K562 (cell line): ENCODE measurements around the gene ASB10. TPM values are rescaled to one million over a fixed set of nuclear protein-coding genes. Genes with fewer than 3 reads are reported as not detected.
A peak's percentile ranks its signal among the peaks of the same experiment; 100 is the strongest.

Experiments used
- BRD9 ChIP-seq: fragments of 450-650 bp; IDR thresholded peaks from 2 replicates; pipeline ENCODE4 v1.6.1; 2018; ENCODE audit warnings: low read depth; ENCODE audit not compliant: partially characterized antibody
- CSDE1 ChIP-seq, 2 experiments: fragments of 450-650 bp; IDR thresholded peaks; 2 replicates each; pipeline ENCODE4 v1.6.1; 2016; ENCODE audit warnings: mild to moderate bottlenecking in 1 of 2
- E2F3 ChIP-seq: fragments of 250-450 bp; sonication (Bioruptor Pico); IDR thresholded peaks from 2 replicates; pipeline ENCODE4 v1.4.0; 2020; ENCODE audit warnings: mild to moderate bottlenecking
- HNRNPH1 ChIP-seq: fragments of 200-400 bp; formaldehyde crosslinking; optimal IDR thresholded peaks from 2 replicates; pipeline ENCODE3; 2017; ENCODE audit warnings: low read depth, mild to moderate bottlenecking, low read length, moderate library complexity
- JUN ChIP-seq, 2 experiments: sonication (generic) in 1 of 2; formaldehyde crosslinking in 1 of 2; IDR thresholded peaks; 2 replicates each; pipeline versions ENCODE4 v1.6.1 to v1.8.0; 2012 to 2022; ENCODE audit warnings: borderline replicate concordance in 2 of 2, mild to moderate bottlenecking in 2 of 2, improper control_type of control experiment in 1 of 2, low read depth in 1 of 2, low read length in 1 of 2, missing genetic modification reagents in 1 of 2
- KAT8 ChIP-seq: fragments of 450-650 bp; IDR thresholded peaks from 2 replicates; pipeline ENCODE4 v1.6.1; 2016; ENCODE audit warnings: low read depth, mild to moderate bottlenecking
- KDM4B ChIP-seq, 2 experiments: fragments of 450-650 bp in 1 of 2; sonication (generic) in 1 of 2; IDR thresholded peaks; 2 replicates each; pipeline ENCODE4 v1.6.1; 2016 to 2017; ENCODE audit warnings: borderline replicate concordance in 2 of 2, antibody characterized with exemption in 1 of 2, low read depth in 1 of 2, mild to moderate bottlenecking in 1 of 2
- NCOA6 ChIP-seq: fragments of 450-650 bp; IDR thresholded peaks from 2 replicates; pipeline ENCODE4 v1.6.1; 2017; ENCODE audit warnings: mild to moderate bottlenecking
- NFE2 ChIP-seq: IDR thresholded peaks from 2 replicates; pipeline ENCODE4 v1.6.1; 2014; ENCODE audit warnings: antibody characterized with exemption, low read depth
- NFIX ChIP-seq: fragments of 250-450 bp; sonication (Bioruptor Pico); IDR thresholded peaks from 2 replicates; pipeline ENCODE4 v1.4.0; 2020; ENCODE audit warnings: low read depth, mild to moderate bottlenecking, moderate library complexity
- SUPT5H ChIP-seq: fragments of 450-650 bp; IDR thresholded peaks from 2 replicates; pipeline ENCODE4 v1.6.1; 2016
- TAF9B ChIP-seq: fragments of 450-650 bp; IDR thresholded peaks from 2 replicates; pipeline ENCODE4 v1.6.1; 2018; ENCODE audit warnings: mild to moderate bottlenecking; ENCODE audit not compliant: partially characterized antibody
- ZNF584 ChIP-seq: fragments of 200-800 bp; sonication (Bioruptor generic); IDR thresholded peaks from 2 replicates; pipeline ENCODE4 v1.6.1; 2016; ENCODE audit warnings: low read depth, mild to moderate bottlenecking, missing genetic modification characterization, missing compliant biosample characterization
- polyA plus RNA-seq, 8 experiments: library from polyadenylated mRNA; depleted of rRNA in 4 of 8; stranded (reverse) in 5 of 8; unstranded in 3 of 8; fragments of >200 nt; fragmentation: Nextera tagmentation in 2 of 8; fragmentation: Illumina TruSeq in 1 of 8; extraction: Ambion mirVana in 2 of 8; extraction: Trizol in 1 of 8; gene quantifications; 2 replicates each; pipeline versions ENCODE4 v1.2.1 to v1.2.3, GENCODE V29; 2011 to 2014; ENCODE audit warnings: inconsistent platforms in 1 of 8, missing spikeins in 1 of 8
- total RNA-seq, 7 experiments: library from RNA; depleted of rRNA in 6 of 7; stranded (reverse); fragments of >200 nt in 6 of 7; fragmentation: Illumina TruSeq in 2 of 7; extraction: Trizol in 2 of 7; gene quantifications; 2 replicates each; pipeline versions ENCODE4 v1.2.1 to v1.2.3, GENCODE V29; 2011 to 2021; ENCODE audit warnings: low replicate concordance in 1 of 7
- TF ChIP-seq, protein P1 (sequence below): fragments of 250-450 bp; sonication (Bioruptor Pico); IDR thresholded peaks from 2 replicates; pipeline ENCODE4 v1.4.0; 2020
- TF ChIP-seq, protein P2 (sequence below): fragments of 250-450 bp; sonication (Bioruptor Pico); IDR thresholded peaks from 2 replicates; pipeline ENCODE4 v1.5.0; 2021; ENCODE audit warnings: mild to moderate bottlenecking, borderline replicate concordance
- TF ChIP-seq, protein P3 (sequence below): fragments of 250-450 bp; sonication (Bioruptor Pico); IDR thresholded peaks from 2 replicates; pipeline ENCODE4 v1.4.0; 2020; ENCODE audit warnings: mild to moderate bottlenecking, moderate library complexity
- TF ChIP-seq, protein P4 (sequence below): fragments of 250-450 bp; sonication (Bioruptor Pico); IDR thresholded peaks from 2 replicates; pipeline ENCODE4 v1.9.0; 2021; ENCODE audit warnings: mild to moderate bottlenecking, inconsistent platforms
- TF ChIP-seq, protein P5 (sequence below): sonication (generic); formaldehyde crosslinking; IDR thresholded peaks from 2 replicates; pipeline ENCODE4 v1.8.1; 2023; ENCODE audit warnings: mild to moderate bottlenecking, missing genetic modification reagents, moderate library complexity

Gene ASB10
- total and polyA plus RNA-seq, 9 of the 15 experiments (the other 6 are each of a cell fraction or from before 2014, with no cell fraction given): not detected

DNA sequence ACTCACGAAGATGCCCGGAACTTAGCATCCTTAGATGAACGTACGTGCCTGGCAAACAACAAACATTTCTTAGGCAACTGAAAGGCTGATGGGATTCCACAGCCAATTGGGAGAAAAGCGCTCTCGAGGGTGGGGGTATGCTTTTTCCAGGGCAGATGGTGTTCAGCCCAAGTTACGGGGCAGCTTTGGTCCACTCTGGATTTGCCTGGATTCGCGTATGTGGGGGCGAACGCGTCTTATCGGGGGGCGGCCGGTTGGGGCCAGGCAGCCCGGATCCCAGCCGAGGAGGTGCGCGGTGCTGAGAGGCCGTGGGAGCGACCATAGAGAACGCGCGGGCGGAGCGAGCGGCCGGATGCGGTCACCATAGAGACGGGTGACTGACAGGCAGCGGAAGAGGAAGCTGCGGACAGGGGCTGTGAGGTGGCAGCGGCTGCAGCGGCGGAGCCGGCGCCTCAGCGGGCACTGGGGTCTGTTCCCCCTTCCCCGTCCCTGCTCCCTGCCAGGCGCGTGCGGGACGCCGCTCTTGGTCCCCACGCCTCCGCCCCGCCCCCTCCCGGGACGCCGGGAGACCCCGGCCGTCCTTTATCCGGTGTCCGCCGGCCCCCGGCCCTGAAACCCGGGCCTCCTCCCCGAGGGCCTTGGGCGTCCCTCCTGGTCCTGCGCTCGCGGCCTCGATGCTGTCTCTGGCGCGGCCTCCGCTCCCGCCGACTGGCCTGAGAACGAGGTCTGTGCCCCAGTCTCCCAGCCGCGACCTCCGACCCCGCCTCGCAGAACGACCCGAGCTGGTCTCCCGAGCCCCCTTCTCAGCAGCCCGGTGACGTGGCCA, 45.3 kb upstream of the ASB10 start, which contains the start of gene CHPF2 (continued):
- TF ChIP-seq, protein P1, sequence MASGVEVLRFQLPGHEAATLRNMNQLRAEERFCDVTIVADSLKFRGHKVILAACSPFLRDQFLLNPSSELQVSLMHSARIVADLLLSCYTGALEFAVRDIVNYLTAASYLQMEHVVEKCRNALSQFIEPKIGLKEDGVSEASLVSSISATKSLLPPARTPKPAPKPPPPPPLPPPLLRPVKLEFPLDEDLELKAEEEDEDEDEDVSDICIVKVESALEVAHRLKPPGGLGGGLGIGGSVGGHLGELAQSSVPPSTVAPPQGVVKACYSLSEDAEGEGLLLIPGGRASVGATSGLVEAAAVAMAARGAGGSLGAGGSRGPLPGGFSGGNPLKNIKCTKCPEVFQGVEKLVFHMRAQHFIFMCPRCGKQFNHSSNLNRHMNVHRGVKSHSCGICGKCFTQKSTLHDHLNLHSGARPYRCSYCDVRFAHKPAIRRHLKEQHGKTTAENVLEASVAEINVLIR (CRISPR knock-in tag): no peak
- TF ChIP-seq, protein P2, sequence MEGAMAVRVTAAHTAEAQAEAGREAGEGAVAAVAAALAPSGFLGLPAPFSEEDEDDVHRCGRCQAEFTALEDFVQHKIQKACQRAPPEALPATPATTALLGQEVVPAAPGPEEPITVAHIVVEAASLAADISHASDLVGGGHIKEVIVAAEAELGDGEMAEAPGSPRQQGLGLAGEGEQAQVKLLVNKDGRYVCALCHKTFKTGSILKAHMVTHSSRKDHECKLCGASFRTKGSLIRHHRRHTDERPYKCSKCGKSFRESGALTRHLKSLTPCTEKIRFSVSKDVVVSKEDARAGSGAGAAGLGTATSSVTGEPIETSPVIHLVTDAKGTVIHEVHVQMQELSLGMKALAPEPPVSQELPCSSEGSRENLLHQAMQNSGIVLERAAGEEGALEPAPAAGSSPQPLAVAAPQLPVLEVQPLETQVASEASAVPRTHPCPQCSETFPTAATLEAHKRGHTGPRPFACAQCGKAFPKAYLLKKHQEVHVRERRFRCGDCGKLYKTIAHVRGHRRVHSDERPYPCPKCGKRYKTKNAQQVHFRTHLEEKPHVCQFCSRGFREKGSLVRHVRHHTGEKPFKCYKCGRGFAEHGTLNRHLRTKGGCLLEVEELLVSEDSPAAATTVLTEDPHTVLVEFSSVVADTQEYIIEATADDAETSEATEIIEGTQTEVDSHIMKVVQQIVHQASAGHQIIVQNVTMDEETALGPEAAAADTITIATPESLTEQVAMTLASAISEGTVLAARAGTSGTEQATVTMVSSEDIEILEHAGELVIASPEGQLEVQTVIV (CRISPR knock-in tag): no peak
- TF ChIP-seq CSDE1 (IDR thresholded peaks at IDR 0.05) (peak in 1 of 2 experiments; percentile 62; a peak in 1 of 4 replicates), ZNF584 (no peak), KAT8 (no peak), E2F3 (peak; percentile 24; the same call in 1 of the 2 replicates), NCOA6 (no peak), NFIX (no peak), NFE2 (peak; percentile 21; the same call in 1 of the 2 replicates), HNRNPH1 (no peak), KDM4B (IDR thresholded peaks at IDR 0.05; ENCODE audit: borderline replicate concordance in 2 of 2, low read depth in 1 of 2) (peak in 1 of 2 experiments; percentile 86; a peak in 1 of 4 replicates), BRD9 (no peak), JUN (IDR thresholded peaks at IDR 0.05; ENCODE audit: borderline replicate concordance, low read depth, low read length) (no peak), JUN (CRISPR knock-in tag; IDR thresholded peaks at IDR 0.05; ENCODE audit: borderline replicate concordance) (peak; percentile 68; the same call in 1 of the 2 replicates), SUPT5H (peak; percentile 86), TAF9B (no peak)
- TF ChIP-seq, protein P3, sequence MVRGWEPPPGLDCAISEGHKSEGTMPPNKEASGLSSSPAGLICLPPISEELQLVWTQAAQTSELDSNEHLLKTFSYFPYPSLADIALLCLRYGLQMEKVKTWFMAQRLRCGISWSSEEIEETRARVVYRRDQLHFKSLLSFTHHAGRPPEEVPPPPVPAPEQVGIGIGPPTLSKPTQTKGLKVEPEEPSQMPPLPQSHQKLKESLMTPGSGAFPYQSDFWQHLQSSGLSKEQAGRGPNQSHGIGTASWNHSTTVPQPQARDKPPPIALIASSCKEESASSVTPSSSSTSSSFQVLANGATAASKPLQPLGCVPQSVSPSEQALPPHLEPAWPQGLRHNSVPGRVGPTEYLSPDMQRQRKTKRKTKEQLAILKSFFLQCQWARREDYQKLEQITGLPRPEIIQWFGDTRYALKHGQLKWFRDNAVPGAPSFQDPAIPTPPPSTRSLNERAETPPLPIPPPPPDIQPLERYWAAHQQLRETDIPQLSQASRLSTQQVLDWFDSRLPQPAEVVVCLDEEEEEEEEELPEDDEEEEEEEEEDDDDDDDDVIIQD: no peak
- TF ChIP-seq, protein P4, sequence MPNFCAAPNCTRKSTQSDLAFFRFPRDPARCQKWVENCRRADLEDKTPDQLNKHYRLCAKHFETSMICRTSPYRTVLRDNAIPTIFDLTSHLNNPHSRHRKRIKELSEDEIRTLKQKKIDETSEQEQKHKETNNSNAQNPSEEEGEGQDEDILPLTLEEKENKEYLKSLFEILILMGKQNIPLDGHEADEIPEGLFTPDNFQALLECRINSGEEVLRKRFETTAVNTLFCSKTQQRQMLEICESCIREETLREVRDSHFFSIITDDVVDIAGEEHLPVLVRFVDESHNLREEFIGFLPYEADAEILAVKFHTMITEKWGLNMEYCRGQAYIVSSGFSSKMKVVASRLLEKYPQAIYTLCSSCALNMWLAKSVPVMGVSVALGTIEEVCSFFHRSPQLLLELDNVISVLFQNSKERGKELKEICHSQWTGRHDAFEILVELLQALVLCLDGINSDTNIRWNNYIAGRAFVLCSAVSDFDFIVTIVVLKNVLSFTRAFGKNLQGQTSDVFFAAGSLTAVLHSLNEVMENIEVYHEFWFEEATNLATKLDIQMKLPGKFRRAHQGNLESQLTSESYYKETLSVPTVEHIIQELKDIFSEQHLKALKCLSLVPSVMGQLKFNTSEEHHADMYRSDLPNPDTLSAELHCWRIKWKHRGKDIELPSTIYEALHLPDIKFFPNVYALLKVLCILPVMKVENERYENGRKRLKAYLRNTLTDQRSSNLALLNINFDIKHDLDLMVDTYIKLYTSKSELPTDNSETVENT (CRISPR knock-in tag): peak; percentile 88; the same call in 1 of the 2 replicates
- TF ChIP-seq, protein P5, sequence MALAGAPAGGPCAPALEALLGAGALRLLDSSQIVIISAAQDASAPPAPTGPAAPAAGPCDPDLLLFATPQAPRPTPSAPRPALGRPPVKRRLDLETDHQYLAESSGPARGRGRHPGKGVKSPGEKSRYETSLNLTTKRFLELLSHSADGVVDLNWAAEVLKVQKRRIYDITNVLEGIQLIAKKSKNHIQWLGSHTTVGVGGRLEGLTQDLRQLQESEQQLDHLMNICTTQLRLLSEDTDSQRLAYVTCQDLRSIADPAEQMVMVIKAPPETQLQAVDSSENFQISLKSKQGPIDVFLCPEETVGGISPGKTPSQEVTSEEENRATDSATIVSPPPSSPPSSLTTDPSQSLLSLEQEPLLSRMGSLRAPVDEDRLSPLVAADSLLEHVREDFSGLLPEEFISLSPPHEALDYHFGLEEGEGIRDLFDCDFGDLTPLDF: no peak
